Ishikawa (cell line): Measurements from ENCODE around the gene SENP1.

Source experiments
- CEBPB ChIP-seq: IDR thresholded peaks from 2 replicates; pipeline ENCODE4 v1.6.1; 2012
- FOXM1 ChIP-seq: IDR thresholded peaks from 2 replicates; pipeline ENCODE4 v1.6.1; 2012; ENCODE audit warnings: low read depth, borderline replicate concordance
- MAX ChIP-seq: IDR thresholded peaks from 2 replicates; pipeline ENCODE4 v1.6.1; 2012
- NFIC ChIP-seq: IDR thresholded peaks from 2 replicates; pipeline ENCODE4 v1.6.1; 2012
- RAD21 ChIP-seq: IDR thresholded peaks from 2 replicates; pipeline ENCODE4 v1.6.1; 2012; ENCODE audit warnings: low read depth
- REST ChIP-seq: IDR thresholded peaks from 2 replicates; pipeline ENCODE4 v1.6.1; 2012; ENCODE audit warnings: low read depth, mild to moderate bottlenecking
- TAF1 ChIP-seq: IDR thresholded peaks from 2 replicates; pipeline ENCODE4 v1.6.1; 2012; ENCODE audit warnings: low read depth, mild to moderate bottlenecking
- YY1 ChIP-seq: IDR thresholded peaks from 2 replicates; pipeline ENCODE4 v1.6.1; 2012; ENCODE audit warnings: low read depth
- ZBTB7A ChIP-seq: IDR thresholded peaks from 2 replicates; pipeline ENCODE4 v1.6.1; 2012; ENCODE audit warnings: low read depth

- TF ChIP-seq FOXM1 = no peak
- no peak for TF ChIP-seq MAX
- TF ChIP-seq RAD21 = no peak
- no peak for TF ChIP-seq YY1
- no peak for TF ChIP-seq CEBPB
- TF ChIP-seq NFIC = no peak
- TF ChIP-seq REST = no peak
- TF ChIP-seq ZBTB7A = no peak
- TF ChIP-seq TAF1 = no peak
Measured at GRCh38 chr12:48145981-48146380, 40.1 kb upstream of the SENP1 start.
